Esophagus squamous epithelium (tissue), 5 donors: ENCODE data around the gene MSX1. TPM values are rescaled to one million over a fixed set of nuclear protein-coding genes. Genes with fewer than 3 reads are reported as not detected.

Source experiments
- DNase-seq: peaks from one replicate; lab custom pipeline; 2025; lab: John Stamatoyannopoulos, UW
- H3K27ac ChIP-seq, 4 donors: fragments of 200-600 bp; sonication (generic); one replicate each; pipeline ENCODE4 v1.5.1; 2016 to 2019; ENCODE audit warnings: mild to moderate bottlenecking in 1 of 4
- H3K27me3 ChIP-seq, 4 donors: fragments of 200-600 bp; sonication (generic); 1 replicate in 3 of 4; 2 replicates in 1 of 4; pipeline versions ENCODE4 v1.5.1 to v1.6.0; 2017 to 2021; ENCODE audit warnings: antibody characterized with exemption in 1 of 4
- H3K36me3 ChIP-seq, 3 donors: fragments of 200-600 bp; sonication (generic); one replicate each; pipeline ENCODE4 v1.5.1; 2016 to 2019
- H3K4me1 ChIP-seq, 3 donors: fragments of 200-600 bp; sonication (generic); one replicate each; pipeline ENCODE4 v1.5.1; 2017 to 2019
- H3K4me3 ChIP-seq, 4 donors: fragments of 200-600 bp; sonication (generic); 1 replicate in 3 of 4; 2 replicates in 1 of 4; pipeline ENCODE4 v1.5.1; 2016 to 2019; ENCODE audit warnings: mild to moderate bottlenecking in 2 of 4, moderate library complexity in 1 of 4
- H3K9me3 ChIP-seq, 3 donors: fragments of 200-600 bp; sonication (generic); one replicate each; pipeline ENCODE4 v1.5.1; 2016 to 2019
- POLR2A ChIP-seq, 4 donors: fragments of 450-650 bp; IDR thresholded peaks; one replicate each; pipeline ENCODE4 v1.6.1; 2017; ENCODE audit warnings: antibody characterized with exemption in 4 of 4, mild to moderate bottlenecking in 4 of 4, moderate library complexity in 3 of 4
- WGBS, 2 donors: methylation state at CpG; one replicate each; pipeline ENCODE4 v1.1.5; 2018; 5-methylcytosine and 5-hydroxymethylcytosine counted together
- intact Hi-C: fragments of 100-400 bp; cut with DNase I; formaldehyde crosslinking; loops from one replicate; pipeline ENCODE4 v1.15.0; 2022
- total RNA-seq, 4 donors: library from RNA; depleted of rRNA; stranded (reverse); fragments of >200 nt; gene quantifications; one replicate each; pipeline ENCODE4 v1.1.0, GENCODE V29; 2016
- TF ChIP-seq, protein P1 (sequence below), 6 experiments: fragments of 450-650 bp in 4 of 6; fragments of 200-600 bp in 2 of 6; sonication (generic) in 2 of 6; IDR thresholded peaks; one replicate each; pipeline ENCODE4 v1.5.1; 2016 to 2019; ENCODE audit warnings: antibody characterized with exemption in 6 of 6, mild to moderate bottlenecking in 4 of 6, moderate library complexity in 4 of 6
- donor health status: DM: yes; HTN: yes; CAD: no.

Gene MSX1
- total RNA-seq, 4 donors from 2014 or later = 0.76 to 1.4 TPM; not detected in 2

- DNase-seq = no peak
- TF ChIP-seq POLR2A (IDR thresholded peaks at IDR 0.05) = no peak
- TF ChIP-seq, protein P1, sequence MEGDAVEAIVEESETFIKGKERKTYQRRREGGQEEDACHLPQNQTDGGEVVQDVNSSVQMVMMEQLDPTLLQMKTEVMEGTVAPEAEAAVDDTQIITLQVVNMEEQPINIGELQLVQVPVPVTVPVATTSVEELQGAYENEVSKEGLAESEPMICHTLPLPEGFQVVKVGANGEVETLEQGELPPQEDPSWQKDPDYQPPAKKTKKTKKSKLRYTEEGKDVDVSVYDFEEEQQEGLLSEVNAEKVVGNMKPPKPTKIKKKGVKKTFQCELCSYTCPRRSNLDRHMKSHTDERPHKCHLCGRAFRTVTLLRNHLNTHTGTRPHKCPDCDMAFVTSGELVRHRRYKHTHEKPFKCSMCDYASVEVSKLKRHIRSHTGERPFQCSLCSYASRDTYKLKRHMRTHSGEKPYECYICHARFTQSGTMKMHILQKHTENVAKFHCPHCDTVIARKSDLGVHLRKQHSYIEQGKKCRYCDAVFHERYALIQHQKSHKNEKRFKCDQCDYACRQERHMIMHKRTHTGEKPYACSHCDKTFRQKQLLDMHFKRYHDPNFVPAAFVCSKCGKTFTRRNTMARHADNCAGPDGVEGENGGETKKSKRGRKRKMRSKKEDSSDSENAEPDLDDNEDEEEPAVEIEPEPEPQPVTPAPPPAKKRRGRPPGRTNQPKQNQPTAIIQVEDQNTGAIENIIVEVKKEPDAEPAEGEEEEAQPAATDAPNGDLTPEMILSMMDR (IDR thresholded peaks at IDR 0.05) = no peak
- Histone ChIP-seq H3K36me3 (no peaks in the 10 kb centered on the region), H3K27ac (no peak overlapping the region), H3K9me3 (peaks cover 0 to 10% (median 0%) of the 10 kb centered on the region in 3 donors), H3K4me3 (peak overlapping the region in 3 of 4 donors; percentile 12 to 58 (median 32)), H3K4me1 (peaks cover 10 to 55% (median 27%) of the 10 kb centered on the region in 3 donors), H3K27me3 (peaks cover 48 to 100% (median 57%) of the 10 kb centered on the region in 4 donors)
- intact Hi-C loops = no loop called here
- 5% methylated on average over 12 to 23 of the region's 26 CpGs for WGBS, 2 donors
Observed at GRCh38 chr4:4853371-4853823, 6.1 kb upstream of the MSX1 start.

- H3K27me3 ChIP-seq = peaks cover 52 to 100% (median 60%) of the 10 kb centered on the region in 4 donors
- H3K27ac ChIP-seq = no peak overlapping the region
- peaks cover 0 to 10% (median 0%) of the 10 kb centered on the region in 3 donors for H3K9me3 ChIP-seq
- intact Hi-C loops = no loop called here
- H3K4me3 ChIP-seq = no peak overlapping the region
- H3K4me1 ChIP-seq = peaks cover 10 to 61% (median 30%) of the 10 kb centered on the region in 3 donors
- DNase-seq = no peak
- 26 to 28% methylated on average over 19 to 23 of the region's 24 CpGs for WGBS, 2 donors
- TF ChIP-seq POLR2A (IDR thresholded peaks at IDR 0.05) = no peak
- TF ChIP-seq, protein P1 (IDR thresholded peaks at IDR 0.05) = no peak
- H3K36me3 ChIP-seq = no peaks in the 10 kb centered on the region
Observed at GRCh38 chr4:4853921-4854648, 5.4 kb upstream of the MSX1 start.

- Histone ChIP-seq H3K36me3 (no peaks in the 10 kb centered on the region), H3K27me3 (peaks cover 53 to 100% (median 60%) of the 10 kb centered on the region in 4 donors), H3K27ac (no peak overlapping the region), H3K9me3 (peaks cover 0 to 10% (median 0%) of the 10 kb centered on the region in 3 donors), H3K4me3 (no peak overlapping the region), H3K4me1 (peaks cover 11 to 68% (median 30%) of the 10 kb centered on the region in 3 donors)
- 19 to 20% methylated on average over 25 to 26 of the region's 31 CpGs for WGBS, 2 donors
- intact Hi-C loops = no loop called here
- TF ChIP-seq, protein P1 (IDR thresholded peaks at IDR 0.05) = no peak
- TF ChIP-seq POLR2A (IDR thresholded peaks at IDR 0.05) = no peak
- no peak for DNase-seq
Observed at GRCh38 chr4:4854649-4855295, 4.7 kb upstream of the MSX1 start.

DNA sequence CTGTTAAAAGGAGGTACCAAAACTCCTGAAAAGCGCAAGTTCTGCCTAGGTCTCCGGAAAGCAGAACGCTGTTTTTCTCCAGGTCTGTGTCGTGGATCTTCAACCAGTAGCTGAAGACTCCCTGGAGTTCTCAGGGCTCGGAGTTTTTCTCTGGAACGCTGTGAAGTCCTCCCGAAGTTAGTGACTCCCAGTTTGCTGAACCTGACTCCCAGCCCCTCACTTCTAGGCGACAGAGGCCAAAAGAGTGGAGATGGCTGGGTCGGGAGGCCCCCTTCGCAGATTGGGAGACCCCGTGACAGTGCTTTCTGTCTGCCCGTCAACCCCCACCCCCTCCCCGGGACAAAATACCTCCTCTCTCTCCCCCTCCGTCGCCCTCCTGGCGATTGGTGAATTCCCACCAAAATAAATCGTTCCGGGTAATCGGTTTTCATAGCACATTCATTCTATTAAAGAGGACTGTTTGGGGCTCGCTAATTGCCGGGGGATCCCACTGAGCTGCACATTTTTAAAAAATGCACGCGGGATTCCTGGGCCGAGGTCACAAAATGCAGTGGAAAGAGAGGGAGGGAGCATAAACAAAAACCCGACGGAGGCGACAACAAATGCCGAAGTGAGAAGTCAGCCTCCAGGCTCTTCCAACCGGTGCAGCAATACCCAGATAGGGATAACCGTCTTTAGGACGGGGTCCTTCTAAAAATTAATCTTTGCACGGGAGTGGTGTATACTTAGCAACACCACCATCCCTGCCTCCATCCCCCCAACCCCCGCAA is 4.0 kb upstream of the MSX1 start:
- no peak for DNase-seq
- H3K27me3 ChIP-seq = peaks cover 56 to 100% (median 63%) of the 10 kb centered on the region in 4 donors
- no peak overlapping the region for H3K4me3 ChIP-seq
- intact Hi-C loops = no loop called here
- H3K9me3 ChIP-seq = peaks cover 0 to 10% (median 0%) of the 10 kb centered on the region in 3 donors
- H3K27ac ChIP-seq = no peak overlapping the region
- TF ChIP-seq, protein P1 (IDR thresholded peaks at IDR 0.05) = no peak
- TF ChIP-seq POLR2A (IDR thresholded peaks at IDR 0.05) = no peak
- WGBS, 2 donors = 4 to 9% methylated on average over 17 to 31 of the region's 33 CpGs
- H3K36me3 ChIP-seq = no peaks in the 10 kb centered on the region
- peaks cover 18 to 75% (median 30%) of the 10 kb centered on the region in 3 donors for H3K4me1 ChIP-seq
